ENCODE results near the gene BDH2.

BDH2 gene

GRCh38 chr4:103099691-103100392 lies at the start of gene BDH2:
BDH2 (minus strand) TSS chr4:103099834; CDS start chr4:103096254, 3,580 bp downstream.
- Mint-ChIP-seq H3K4me1 (peaks cover 23% of the 10 kb centered on the region), H3K27ac (peak within 1 kb of the TSS; percentile 80), H3K36me3 (no peaks in the 10 kb centered on the region), H3K9me3 (no peaks in the 10 kb centered on the region), H3K4me3 (peak within 1 kb of the TSS; percentile 71)
- peak; percentile 97 for ATAC-seq
- peak; percentile 14 to 58 for DNase-seq (ENCODE audit: low spot score in 2 of 2)

- Mint-ChIP-seq H3K27ac (no peak overlapping the region), H3K4me1 (no peaks in the 10 kb centered on the region), H3K36me3 (peaks cover 17% of the 10 kb centered on the region), H3K9me3 (no peaks in the 10 kb centered on the region), H3K4me3 (no peak overlapping the region)
- DNase-seq (ENCODE audit: low spot score in 2 of 2) = no peak
- ATAC-seq = no peak
Observed at GRCh38 chr4:103144926-103145325, 45.3 kb upstream of the BDH2 start.

- Mint-ChIP-seq H3K4me3 (no peak overlapping the region), H3K4me1 (no peaks in the 10 kb centered on the region), H3K27ac (no peak overlapping the region), H3K9me3 (no peaks in the 10 kb centered on the region), H3K36me3 (peaks cover 17% of the 10 kb centered on the region)
- DNase-seq (ENCODE audit: low spot score in 2 of 2) = no peak
- no peak for ATAC-seq
Observed at GRCh38 chr4:103137446-103137827, 37.8 kb upstream of the BDH2 start.

GRCh38 chr4:103136671-103137445 lies 37.2 kb upstream of the BDH2 start:
- ATAC-seq = no peak
- Mint-ChIP-seq H3K36me3 (peaks cover 17% of the 10 kb centered on the region), H3K4me1 (no peaks in the 10 kb centered on the region), H3K9me3 (no peaks in the 10 kb centered on the region), H3K27ac (no peak overlapping the region), H3K4me3 (no peak overlapping the region)
- DNase-seq (ENCODE audit: low spot score in 2 of 2) = no peak

GRCh38 chr4:103129174-103129573 lies 29.5 kb upstream of the BDH2 start:
- no peak for DNase-seq (ENCODE audit: low spot score in 2 of 2)
- H3K4me1 Mint-ChIP-seq = no peaks in the 10 kb centered on the region
- H3K36me3 Mint-ChIP-seq = peaks cover 19% of the 10 kb centered on the region
- peaks cover 13% of the 10 kb centered on the region for H3K9me3 Mint-ChIP-seq
- no peak overlapping the region for H3K4me3 Mint-ChIP-seq
- ATAC-seq = no peak
- no peak overlapping the region for H3K27ac Mint-ChIP-seq

GRCh38 chr4:103126126-103126525 lies 26.5 kb upstream of the BDH2 start:
- no peak overlapping the region for H3K4me3 Mint-ChIP-seq
- DNase-seq (ENCODE audit: low spot score in 2 of 2) (no peak), ATAC-seq (no peak)
- peaks cover 13% of the 10 kb centered on the region for H3K36me3 Mint-ChIP-seq
- H3K4me1 Mint-ChIP-seq = no peaks in the 10 kb centered on the region
- H3K27ac Mint-ChIP-seq = no peak overlapping the region
- H3K9me3 Mint-ChIP-seq = peaks cover 13% of the 10 kb centered on the region

GRCh38 chr4:103123114-103123513 lies 23.5 kb upstream of the BDH2 start:
- H3K4me3 Mint-ChIP-seq = no peak overlapping the region
- ATAC-seq (no peak), DNase-seq (ENCODE audit: low spot score in 2 of 2) (no peak)
- H3K4me1 Mint-ChIP-seq = no peaks in the 10 kb centered on the region
- H3K27ac Mint-ChIP-seq = no peak overlapping the region
- H3K9me3 Mint-ChIP-seq = peaks cover 9% of the 10 kb centered on the region
- H3K36me3 Mint-ChIP-seq = peaks cover 9% of the 10 kb centered on the region

GRCh38 chr4:103118166-103118565 lies 18.5 kb upstream of the BDH2 start:
- no peak overlapping the region for H3K27ac Mint-ChIP-seq
- no peak overlapping the region for H3K4me3 Mint-ChIP-seq
- DNase-seq (ENCODE audit: low spot score in 2 of 2) (no peak), ATAC-seq (no peak)
- H3K36me3 Mint-ChIP-seq = no peaks in the 10 kb centered on the region
- H3K4me1 Mint-ChIP-seq = no peaks in the 10 kb centered on the region
- H3K9me3 Mint-ChIP-seq = no peaks in the 10 kb centered on the region

- Mint-ChIP-seq H3K9me3 (no peaks in the 10 kb centered on the region), H3K4me1 (no peaks in the 10 kb centered on the region), H3K27ac (no peak overlapping the region), H3K4me3 (no peak overlapping the region), H3K36me3 (no peaks in the 10 kb centered on the region)
- no peak for DNase-seq (ENCODE audit: low spot score in 2 of 2)
- no peak for ATAC-seq
Observed at GRCh38 chr4:103111598-103111997, 12.0 kb upstream of the BDH2 start.

- no peak for DNase-seq (ENCODE audit: low spot score in 2 of 2)
- no peaks in the 10 kb centered on the region for H3K36me3 Mint-ChIP-seq
- H3K4me1 Mint-ChIP-seq = no peaks in the 10 kb centered on the region
- H3K27ac Mint-ChIP-seq = no peak overlapping the region
- no peaks in the 10 kb centered on the region for H3K9me3 Mint-ChIP-seq
- ATAC-seq = no peak
- no peak overlapping the region for H3K4me3 Mint-ChIP-seq
Observed at GRCh38 chr4:103108542-103108941, 8.9 kb upstream of the BDH2 start.

GRCh38 chr4:103105558-103106356 lies 6.1 kb upstream of the BDH2 start:
- Mint-ChIP-seq H3K9me3 (no peaks in the 10 kb centered on the region), H3K4me3 (no peak overlapping the region), H3K27ac (no peak overlapping the region), H3K36me3 (no peaks in the 10 kb centered on the region), H3K4me1 (no peaks in the 10 kb centered on the region)
- ATAC-seq = no peak
- no peak for DNase-seq (ENCODE audit: low spot score in 2 of 2)

- no peak for DNase-seq (ENCODE audit: low spot score in 2 of 2)
- H3K4me1 Mint-ChIP-seq = peaks cover under 1% of the 10 kb centered on the region
- no peak for ATAC-seq
- H3K9me3 Mint-ChIP-seq = no peaks in the 10 kb centered on the region
- no peak overlapping the region for H3K4me3 Mint-ChIP-seq
- H3K36me3 Mint-ChIP-seq = no peaks in the 10 kb centered on the region
- H3K27ac Mint-ChIP-seq = no peak overlapping the region
Observed at GRCh38 chr4:103104886-103105285, 5.3 kb upstream of the BDH2 start.

- H3K4me3 Mint-ChIP-seq = no peak overlapping the region
- ATAC-seq (no peak), DNase-seq (ENCODE audit: low spot score in 2 of 2) (no peak)
- no peaks in the 10 kb centered on the region for H3K9me3 Mint-ChIP-seq
- peaks cover 23% of the 10 kb centered on the region for H3K4me1 Mint-ChIP-seq
- no peak overlapping the region for H3K27ac Mint-ChIP-seq
- H3K36me3 Mint-ChIP-seq = no peaks in the 10 kb centered on the region
Observed at GRCh38 chr4:103100691-103101090, 1.1 kb upstream of the BDH2 start.

- Mint-ChIP-seq H3K4me1 (peaks cover 23% of the 10 kb centered on the region), H3K27ac (peak overlapping the region; percentile 80), H3K4me3 (peak overlapping the region; percentile 71), H3K36me3 (no peaks in the 10 kb centered on the region), H3K9me3 (no peaks in the 10 kb centered on the region)
- DNase-seq (ENCODE audit: low spot score in 2 of 2) (no peak), ATAC-seq (no peak)
Observed at GRCh38 chr4:103098756-103099440, 736 bp downstream of the BDH2 start.

- no peak for DNase-seq (ENCODE audit: low spot score in 2 of 2)
- Mint-ChIP-seq H3K27ac (peak overlapping the region; percentile 80), H3K4me1 (peaks cover 23% of the 10 kb centered on the region), H3K4me3 (no peak overlapping the region), H3K9me3 (no peaks in the 10 kb centered on the region), H3K36me3 (no peaks in the 10 kb centered on the region)
- no peak for ATAC-seq
Observed at GRCh38 chr4:103098341-103098740, 1.3 kb downstream of the BDH2 start.

Measured in stimulated activated effector memory CD8-positive, alpha-beta T cell treated with anti-CD3 and anti-CD28 coated beads, Interleukin-12 subunit alpha, Interleukin-12 subunit beta, amount 100 ng/mL, for 72 hours (primary cell).